ENCODE measurements around the gene C14orf180.
"Not testable (repeated sequence)": the region's sequence is repeated elsewhere in the genome, so short reads cannot be mapped to it uniquely, and the experiment has no call there.

Gene C14orf180

DNA sequence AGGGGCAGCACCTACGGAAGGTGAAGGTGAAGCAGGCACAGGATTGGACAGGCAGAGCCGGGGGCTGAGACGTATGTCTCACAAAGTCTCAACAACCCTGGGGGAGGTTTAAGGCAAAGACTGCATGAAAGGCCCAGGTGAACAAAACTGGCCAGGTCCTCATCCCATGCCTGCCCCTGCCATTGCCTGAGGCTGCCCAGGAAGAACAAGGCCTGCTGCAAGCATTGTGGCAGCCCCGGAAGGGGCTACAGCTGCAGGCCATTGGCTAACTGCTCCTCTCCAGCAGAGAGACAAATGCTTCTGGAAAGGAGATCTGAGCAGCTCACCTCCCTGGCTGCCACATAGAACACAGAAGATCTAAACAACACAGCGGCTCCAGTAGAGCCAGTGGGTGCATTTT, 45.4 kb downstream of the C14orf180 start:
- no peak for DNase-seq

DNA sequence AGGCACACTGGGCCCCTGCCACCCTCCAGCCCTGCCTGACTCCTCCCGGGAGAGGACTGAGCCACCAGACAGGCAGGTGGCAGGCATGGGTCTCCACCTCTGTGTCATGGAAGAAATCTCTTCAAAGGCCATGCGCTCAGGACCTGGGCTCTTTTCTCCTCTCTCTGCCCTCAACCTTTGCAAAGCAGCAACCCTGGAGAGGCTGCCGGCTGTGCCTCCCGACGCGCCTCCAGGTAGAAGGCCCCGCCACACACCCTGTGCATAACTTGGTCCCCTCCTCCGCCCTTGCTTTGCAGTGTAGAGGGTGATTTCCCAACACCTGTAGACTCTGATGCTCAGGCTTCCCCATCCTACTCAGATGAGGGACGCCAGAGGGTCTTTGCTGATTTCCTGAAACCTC, 53.2 kb downstream of the C14orf180 start:
- no peak for DNase-seq

DNA sequence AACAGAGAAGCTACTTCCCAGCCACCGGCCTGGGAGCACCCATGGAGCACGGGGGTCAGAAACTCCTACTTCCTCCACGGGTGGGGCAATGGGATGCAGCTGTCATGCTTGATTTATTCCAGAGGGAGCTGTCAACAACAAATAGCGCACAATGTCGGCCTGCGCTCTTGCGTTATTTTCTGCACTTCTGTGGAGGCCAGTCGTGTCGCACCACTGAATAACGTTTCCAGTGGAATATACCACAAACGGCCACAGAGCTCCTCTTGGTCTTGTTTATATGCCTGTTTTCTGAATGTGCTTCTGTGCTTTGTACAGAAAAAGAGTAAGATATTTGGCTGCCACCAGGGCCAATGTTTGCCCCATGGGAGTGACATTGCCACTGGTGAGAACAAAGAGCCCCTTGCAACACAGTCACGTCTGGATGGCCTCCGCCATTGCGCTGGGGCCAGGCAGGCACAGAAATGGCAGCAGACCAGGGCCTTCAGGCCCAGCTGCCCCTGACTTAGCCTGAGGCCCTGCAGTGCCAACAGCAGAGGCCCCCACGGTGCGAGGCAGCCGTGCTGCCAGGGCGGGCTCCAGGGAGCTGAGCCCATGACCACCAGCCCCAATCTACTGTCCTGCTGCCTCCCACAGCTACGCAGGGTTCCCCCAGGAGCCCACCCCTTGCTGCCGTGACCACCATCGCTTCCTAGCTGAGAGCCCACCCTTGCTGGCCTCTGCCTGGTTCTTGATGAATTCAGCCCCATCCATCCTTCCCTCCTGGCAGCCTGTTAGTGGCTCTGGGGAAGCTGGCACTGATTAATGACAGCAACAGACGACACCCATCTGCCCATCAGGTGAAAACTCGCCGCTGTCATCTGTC, 53.9 kb downstream of the C14orf180 start:
- DNase-seq, result no peak

DNA sequence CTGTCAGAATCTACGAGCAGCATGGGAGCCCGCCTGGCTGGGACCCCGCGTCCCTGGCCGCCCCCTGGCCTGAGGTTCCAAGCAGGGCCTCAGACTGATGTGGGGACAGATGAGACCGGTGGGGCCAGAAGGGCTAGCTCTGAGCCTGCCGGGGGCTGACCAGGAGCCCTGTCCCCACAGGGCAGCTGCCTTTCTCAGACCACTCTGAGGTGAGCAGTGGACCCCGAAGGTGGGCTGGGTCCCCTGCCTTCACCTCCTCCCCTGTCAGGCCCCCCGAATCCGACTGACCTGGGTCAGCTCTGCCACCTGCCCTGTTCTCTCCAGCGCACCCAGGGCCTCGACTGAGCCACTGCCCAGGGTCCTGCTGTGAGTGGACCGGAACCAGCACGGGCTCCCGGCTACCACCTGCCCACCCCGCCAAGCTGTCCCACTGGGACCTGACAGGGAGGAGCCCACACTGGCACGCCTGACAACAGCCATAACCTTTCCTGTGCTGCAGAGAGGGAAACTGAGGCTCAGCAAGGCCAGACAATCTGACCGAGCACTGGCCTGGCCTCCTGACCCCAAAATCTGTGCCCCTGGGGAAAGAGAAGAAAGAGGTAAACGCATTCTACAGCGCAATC, 54.7 kb downstream of the C14orf180 start:
- no peak for DNase-seq

DNA sequence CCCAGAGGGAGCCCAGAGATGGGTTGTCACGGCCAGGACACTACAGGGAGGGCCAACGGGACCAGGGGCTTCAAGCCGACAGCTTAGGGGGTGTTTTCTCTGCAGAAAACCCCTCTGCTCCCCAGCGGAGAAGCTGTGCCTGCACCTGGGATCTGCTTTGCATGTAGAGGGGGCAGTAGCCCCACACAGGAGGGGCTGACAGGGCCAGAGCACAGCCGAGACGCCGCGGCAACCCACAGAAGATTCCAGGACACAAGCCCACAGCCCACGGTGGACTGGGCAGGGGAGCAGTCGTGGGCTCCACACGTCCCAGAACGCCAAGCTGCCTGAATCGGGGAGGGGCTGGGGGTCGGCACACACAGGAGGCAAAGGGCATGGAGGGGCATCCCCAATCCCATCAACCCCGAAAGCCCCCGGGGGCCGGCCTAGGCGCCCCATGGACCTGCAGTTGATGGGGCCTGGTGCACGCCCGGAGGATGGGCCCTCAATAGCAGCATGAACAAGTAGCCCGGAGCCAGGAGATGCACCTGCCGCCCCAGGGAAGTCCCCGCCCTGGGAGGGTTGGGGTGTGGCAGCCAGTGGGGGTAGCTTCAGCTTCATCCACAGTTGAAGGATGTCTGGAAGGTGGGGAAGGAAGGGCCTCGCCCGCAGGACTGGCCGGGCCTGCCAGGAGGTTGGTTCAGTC, 55.5 kb downstream of the C14orf180 start:
- no peak for DNase-seq

DNA sequence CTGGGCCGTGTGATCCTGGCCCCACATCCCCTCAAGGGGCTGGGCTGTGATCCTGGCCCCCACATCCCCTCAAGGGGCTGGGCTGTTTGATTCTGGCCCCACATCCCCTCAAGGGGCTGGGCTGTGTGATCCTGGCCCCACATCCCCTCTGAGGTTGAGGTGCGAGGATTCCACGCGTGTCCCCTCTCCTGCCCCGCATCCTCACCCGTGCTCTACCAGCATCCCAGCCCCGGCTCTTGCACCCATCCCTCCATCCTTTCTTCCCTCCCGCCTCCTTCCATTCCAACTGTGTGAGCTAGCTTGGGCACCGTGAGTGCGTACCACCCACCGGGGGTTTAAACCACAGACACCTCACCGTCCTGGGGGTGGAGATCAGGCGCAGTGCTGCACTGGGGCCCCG, 56.2 kb downstream of the C14orf180 start:
- DNase-seq, result no peak

DNA sequence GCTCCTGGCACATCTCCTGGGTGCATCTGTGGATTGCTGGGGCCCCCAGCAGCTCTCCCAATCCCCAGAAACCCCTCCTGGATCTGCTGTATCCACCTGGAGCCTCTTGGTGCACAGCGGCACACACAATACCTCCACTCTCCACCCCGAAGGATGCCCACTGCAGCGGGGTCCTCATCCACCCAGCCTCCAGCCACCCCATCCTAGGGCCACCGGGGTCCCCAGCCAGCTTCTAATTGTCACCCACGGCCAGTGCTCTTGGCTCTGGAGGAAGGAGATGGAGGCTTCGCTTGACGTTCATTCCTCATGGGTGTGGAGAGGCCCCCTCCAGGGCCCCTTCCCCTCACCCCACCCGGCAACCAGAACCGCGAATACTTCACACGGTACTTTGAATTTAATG, 56.6 kb downstream of the C14orf180 start:
- DNase-seq, result no peak

DNA sequence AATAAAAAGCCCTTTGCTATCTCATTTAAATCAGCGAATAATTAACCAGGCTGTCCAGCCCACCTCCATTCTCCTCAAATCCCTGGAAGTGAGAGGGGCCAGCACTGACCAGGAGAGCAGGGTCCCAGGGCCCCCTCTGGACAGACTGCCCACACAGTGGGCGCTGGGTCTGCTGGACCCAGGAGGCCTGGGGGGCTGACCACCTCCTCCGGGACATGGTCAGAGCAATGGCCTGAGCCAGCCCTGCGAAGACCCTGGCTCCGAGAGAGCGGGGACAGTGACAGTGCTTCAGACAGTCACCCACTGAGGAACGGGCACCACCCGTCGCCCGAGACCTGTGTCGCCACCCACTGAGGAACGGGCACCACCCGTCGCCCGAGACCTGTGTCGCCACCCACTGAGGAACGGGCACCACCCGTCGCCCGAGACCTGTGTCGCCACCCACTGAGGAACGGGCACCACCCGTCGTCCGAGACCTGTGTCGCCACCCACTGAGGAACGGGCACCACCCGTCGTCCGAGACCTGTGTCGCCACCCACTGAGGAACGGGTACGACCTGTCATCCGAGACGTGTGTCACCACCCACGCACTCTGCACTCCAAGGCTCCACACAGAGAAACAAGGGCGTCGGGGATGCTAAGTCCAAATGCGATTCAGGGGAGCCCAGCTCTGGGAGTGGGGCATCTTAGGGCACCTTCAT, 57.4 kb downstream of the C14orf180 start:
- not testable (repeated sequence) for DNase-seq

DNA sequence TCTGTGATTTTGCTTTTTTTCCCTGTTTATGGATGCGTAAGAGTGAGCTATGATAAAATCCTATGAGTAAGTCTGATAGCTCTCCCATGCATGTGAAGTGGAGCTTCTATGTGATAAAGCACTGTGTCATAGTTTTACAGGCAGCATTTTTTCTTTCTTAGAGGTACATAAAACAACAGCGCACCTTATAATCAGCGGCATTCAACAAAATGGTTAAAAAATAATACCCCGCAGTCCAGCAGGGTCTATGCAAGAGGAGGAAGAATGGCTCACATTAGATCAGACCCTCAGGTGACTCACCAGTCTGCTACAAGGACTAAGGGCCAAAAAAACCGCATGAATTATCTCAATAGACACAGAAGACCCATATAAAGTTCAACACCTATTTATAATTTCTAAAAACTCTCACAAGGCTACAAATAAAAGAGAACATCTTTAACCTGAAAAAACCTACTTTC, 58.0 kb downstream of the C14orf180 start:
- no peak for DNase-seq

DNA sequence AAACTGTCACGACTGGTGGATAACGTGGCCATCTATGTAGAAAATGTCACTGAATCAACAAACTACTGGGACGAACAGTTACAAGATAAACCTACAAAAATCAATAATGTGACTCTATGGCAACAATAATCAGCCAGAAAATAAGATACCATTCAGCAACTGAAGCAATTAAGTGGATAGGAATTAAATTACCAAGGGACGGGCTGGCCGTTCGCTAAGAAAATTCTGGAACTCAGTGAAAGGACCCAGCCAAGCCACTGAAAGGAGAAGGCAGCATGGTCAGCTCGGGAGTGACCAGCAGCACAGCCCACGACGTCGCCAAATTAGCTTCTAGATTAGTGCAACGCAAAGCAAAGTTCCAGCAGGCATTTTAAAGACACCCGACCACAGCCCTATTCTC, 58.6 kb downstream of the C14orf180 start:
- no peak for DNase-seq

DNA sequence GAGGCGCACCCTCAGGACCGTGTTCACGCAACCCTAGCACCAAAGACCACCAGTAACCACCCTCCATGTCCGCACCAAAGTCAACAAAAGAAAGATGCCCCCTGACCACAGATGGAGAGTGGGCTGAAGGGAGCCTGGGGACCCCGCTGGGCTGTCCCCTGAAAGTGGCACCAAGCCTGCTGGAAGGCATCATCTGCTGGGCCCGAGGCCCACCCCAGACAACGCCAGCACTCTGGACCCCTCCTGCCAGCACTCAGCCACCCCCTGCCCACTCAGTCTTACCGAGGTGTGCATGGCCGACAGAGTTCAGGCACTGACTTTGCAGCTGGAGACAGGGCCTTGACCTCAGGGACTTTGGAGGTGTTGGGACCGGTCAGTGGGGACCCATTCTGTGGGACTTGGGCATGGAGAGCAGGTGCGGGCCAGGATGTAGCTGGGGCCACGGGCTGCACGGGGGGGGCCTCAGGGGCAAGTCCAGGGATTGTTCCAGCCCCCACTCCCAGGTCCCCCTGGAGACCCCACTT, 59.4 kb downstream of the C14orf180 start:
- DNase-seq, result no peak

DNA sequence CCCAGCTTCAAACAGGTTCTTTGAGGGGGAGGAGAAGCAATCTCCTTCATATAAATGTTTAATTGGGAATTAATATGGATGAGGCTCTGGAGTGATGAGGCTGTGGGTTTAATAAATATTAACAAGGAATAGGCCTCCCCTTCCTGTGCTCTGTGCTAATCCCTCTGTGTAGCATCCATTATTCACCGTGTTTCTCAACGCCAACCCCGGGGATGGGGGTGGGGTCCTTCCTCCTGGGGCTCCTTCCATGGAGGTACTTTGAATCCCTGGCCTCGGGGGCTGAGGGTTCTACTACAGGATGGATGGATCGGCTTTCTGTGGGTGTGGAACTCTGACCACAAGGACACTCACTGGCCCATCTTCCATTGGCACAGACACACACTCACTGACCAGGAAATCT, 59.9 kb downstream of the C14orf180 start:
- DNase-seq, result no peak

All from NCI-H748 treated with DMSO at 0.1 percent for 48 hours (cell line).